ENCODE results near the gene CNTLN. TPM values are rescaled to one million over a fixed set of nuclear protein-coding genes. Genes with fewer than 3 reads are reported as not detected.

Gene CNTLN
- polyA plus RNA-seq, 2 of the 4 experiments (the other 2 are of a cell fraction): 8.5 to 11.9 TPM

DNA sequence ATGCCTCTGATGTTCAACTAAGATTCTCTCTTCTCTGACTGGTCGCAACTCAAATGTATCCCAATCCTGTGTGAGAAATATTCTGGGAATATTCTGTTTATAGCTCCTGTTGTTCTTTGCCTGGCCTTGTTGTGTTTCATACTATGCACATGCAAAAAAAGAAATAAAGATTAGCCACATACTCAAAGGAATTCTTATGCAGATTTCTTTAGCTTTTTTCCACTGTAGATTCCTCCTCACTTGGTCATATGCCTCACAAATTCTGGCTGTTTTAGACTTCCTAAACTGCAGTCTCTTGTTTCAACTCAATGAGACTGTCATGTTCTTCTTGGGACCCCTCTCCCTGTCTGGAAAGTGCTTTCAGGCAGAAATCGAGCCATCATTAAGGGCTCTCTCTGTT is 226.5 kb downstream of the CNTLN start:
- WGBS (ENCODE audit: missing lambda C conversion rate): 82% methylated on average over 2 of the region's 2 CpGs
- Histone ChIP-seq H3K4me2 (no peak overlapping the region), H3K4me3 (no peak overlapping the region), H3K4me1 (no peaks in the 10 kb centered on the region), H3K27ac (no peak overlapping the region), H3K9me3 (no peaks in the 10 kb centered on the region)
- ChIA-PET CTCF (no interaction called here), POLR2A (no interaction called here)
- ATAC-seq: no peak
- no peak for DNase-seq (ENCODE audit: low read depth in 1 of 2, low spot score in 1 of 2)
- TF ChIP-seq, protein P1, sequence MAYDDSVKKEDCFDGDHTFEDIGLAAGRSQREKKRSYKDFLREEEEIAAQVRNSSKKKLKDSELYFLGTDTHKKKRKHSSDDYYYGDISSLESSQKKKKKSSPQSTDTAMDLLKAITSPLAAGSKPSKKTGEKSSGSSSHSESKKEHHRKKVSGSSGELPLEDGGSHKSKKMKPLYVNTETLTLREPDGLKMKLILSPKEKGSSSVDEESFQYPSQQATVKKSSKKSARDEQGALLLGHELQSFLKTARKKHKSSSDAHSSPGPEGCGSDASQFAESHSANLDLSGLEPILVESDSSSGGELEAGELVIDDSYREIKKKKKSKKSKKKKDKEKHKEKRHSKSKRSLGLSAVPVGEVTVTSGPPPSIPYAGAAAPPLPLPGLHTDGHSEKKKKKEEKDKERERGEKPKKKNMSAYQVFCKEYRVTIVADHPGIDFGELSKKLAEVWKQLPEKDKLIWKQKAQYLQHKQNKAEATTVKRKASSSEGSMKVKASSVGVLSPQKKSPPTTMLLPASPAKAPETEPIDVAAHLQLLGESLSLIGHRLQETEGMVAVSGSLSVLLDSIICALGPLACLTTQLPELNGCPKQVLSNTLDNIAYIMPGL (CRISPR knock-in tag; IDR thresholded peaks at IDR 0.05; ENCODE audit: borderline replicate concordance): no peak
- TF ChIP-seq HEYL (CRISPR knock-in tag; IDR thresholded peaks at IDR 0.05) (no peak), RFX5 (IDR thresholded peaks at IDR 0.05) (no peak), JUN (IDR thresholded peaks at IDR 0.05) (no peak), ZC3H11A (IDR thresholded peaks at IDR 0.05) (no peak), EP300 (IDR thresholded peaks at IDR 0.05) (no peak), FOSL2 (IDR thresholded peaks at IDR 0.05) (no peak), FOSL2 (CRISPR knock-in tag; IDR thresholded peaks at IDR 0.05) (no peak), FOSB (CRISPR knock-in tag; IDR thresholded peaks at IDR 0.05) (no peak), RCOR1 (IDR thresholded peaks at IDR 0.05; ENCODE audit: low read depth, low read length) (no peak), MYC (IDR thresholded peaks at IDR 0.05; ENCODE audit: borderline replicate concordance, low read length) (no peak), SMC3 (IDR thresholded peaks at IDR 0.05) (no peak), EHF (CRISPR knock-in tag; IDR thresholded peaks at IDR 0.05) (no peak), CBX2 (IDR thresholded peaks at IDR 0.05; ENCODE audit: borderline replicate concordance, low read depth) (no peak), MAFK (IDR thresholded peaks at IDR 0.05; ENCODE audit: partially characterized antibody) (no peak), RARB (CRISPR knock-in tag; IDR thresholded peaks at IDR 0.05) (no peak), ESRRA (IDR thresholded peaks at IDR 0.05; ENCODE audit: borderline replicate concordance, low read length) (no peak), HOXB5 (CRISPR knock-in tag; IDR thresholded peaks at IDR 0.05) (no peak), PHF8 (IDR thresholded peaks at IDR 0.05; ENCODE audit: borderline replicate concordance, low read depth) (no peak)
- TF ChIP-seq, protein P2, sequence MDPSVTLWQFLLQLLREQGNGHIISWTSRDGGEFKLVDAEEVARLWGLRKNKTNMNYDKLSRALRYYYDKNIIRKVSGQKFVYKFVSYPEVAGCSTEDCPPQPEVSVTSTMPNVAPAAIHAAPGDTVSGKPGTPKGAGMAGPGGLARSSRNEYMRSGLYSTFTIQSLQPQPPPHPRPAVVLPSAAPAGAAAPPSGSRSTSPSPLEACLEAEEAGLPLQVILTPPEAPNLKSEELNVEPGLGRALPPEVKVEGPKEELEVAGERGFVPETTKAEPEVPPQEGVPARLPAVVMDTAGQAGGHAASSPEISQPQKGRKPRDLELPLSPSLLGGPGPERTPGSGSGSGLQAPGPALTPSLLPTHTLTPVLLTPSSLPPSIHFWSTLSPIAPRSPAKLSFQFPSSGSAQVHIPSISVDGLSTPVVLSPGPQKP (IDR thresholded peaks at IDR 0.05; ENCODE audit: low read depth, low read length): no peak
- no peak for FAIRE-seq

DNA sequence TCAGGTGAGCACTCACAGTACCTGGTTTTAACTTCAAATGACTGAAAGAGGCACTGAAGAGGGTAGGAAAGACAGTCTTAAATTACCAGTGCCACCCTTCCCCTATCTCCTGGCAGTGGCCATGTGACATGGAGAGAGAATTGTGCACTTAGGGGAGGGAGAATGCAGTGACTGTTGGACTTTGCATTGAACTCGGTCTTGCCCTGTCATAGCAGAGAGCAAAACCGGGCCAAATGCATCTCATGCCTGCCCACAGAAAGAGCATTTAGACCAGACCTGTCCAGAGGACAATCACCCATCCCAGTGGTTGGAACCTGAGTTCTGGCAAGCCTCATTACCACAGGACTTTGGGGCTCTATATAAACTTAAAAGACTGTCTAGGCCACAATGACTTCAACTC is 232.2 kb downstream of the CNTLN start:
- Histone ChIP-seq H3K27ac (no peak overlapping the region), H3K4me3 (no peak overlapping the region), H3K4me2 (no peak overlapping the region), H3K9me3 (no peaks in the 10 kb centered on the region), H3K4me1 (no peaks in the 10 kb centered on the region)
- ATAC-seq (no peak), DNase-seq (ENCODE audit: low read depth in 1 of 2, low spot score in 1 of 2) (no peak), FAIRE-seq (no peak)
- 83% methylated on average over 2 of the region's 2 CpGs for WGBS (ENCODE audit: missing lambda C conversion rate)
- ChIA-PET POLR2A (no interaction called here), CTCF (no interaction called here)
- TF ChIP-seq TFCP2L1 (CRISPR knock-in tag; IDR thresholded peaks at IDR 0.05) (no peak), HDAC2 (IDR thresholded peaks at IDR 0.05) (no peak), HEYL (CRISPR knock-in tag; IDR thresholded peaks at IDR 0.05) (no peak), RARB (CRISPR knock-in tag; IDR thresholded peaks at IDR 0.05) (no peak), ZSCAN20 (CRISPR knock-in tag; IDR thresholded peaks at IDR 0.05) (no peak), EHF (CRISPR knock-in tag; IDR thresholded peaks at IDR 0.05) (no peak), SMC3 (IDR thresholded peaks at IDR 0.05) (no peak), EP300 (IDR thresholded peaks at IDR 0.05) (no peak), SREBF2 (IDR thresholded peaks at IDR 0.05) (no peak)
- TF ChIP-seq, protein P3, sequence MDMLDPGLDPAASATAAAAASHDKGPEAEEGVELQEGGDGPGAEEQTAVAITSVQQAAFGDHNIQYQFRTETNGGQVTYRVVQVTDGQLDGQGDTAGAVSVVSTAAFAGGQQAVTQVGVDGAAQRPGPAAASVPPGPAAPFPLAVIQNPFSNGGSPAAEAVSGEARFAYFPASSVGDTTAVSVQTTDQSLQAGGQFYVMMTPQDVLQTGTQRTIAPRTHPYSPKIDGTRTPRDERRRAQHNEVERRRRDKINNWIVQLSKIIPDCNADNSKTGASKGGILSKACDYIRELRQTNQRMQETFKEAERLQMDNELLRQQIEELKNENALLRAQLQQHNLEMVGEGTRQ (IDR thresholded peaks at IDR 0.05): no peak
